WTC11 (cell line): ENCODE results near the gene PLEKHO2. TPM values are rescaled to one million over a fixed set of nuclear protein-coding genes. Genes with fewer than 3 reads are reported as not detected.

Source experiments
- ATF1 ChIP-seq: sonication (generic); formaldehyde crosslinking; IDR thresholded peaks from 2 replicates; pipeline ENCODE4 v1.8.1; 2023; ENCODE audit warnings: mild to moderate bottlenecking, moderate library complexity, missing genetic modification reagents
- CTCF ChIP-seq: fragments of 200-600 bp; IDR thresholded peaks from 2 replicates; pipeline ENCODE4 v1.8.0; 2022; ENCODE audit warnings: antibody characterized with exemption
- ELF4 ChIP-seq: sonication (generic); formaldehyde crosslinking; IDR thresholded peaks from 2 replicates; pipeline ENCODE4 v1.8.1; 2022; ENCODE audit warnings: low read depth, mild to moderate bottlenecking, moderate library complexity, missing genetic modification reagents
- ESRRA ChIP-seq: sonication (generic); formaldehyde crosslinking; IDR thresholded peaks from 2 replicates; pipeline ENCODE4 v1.8.1; 2022; ENCODE audit warnings: mild to moderate bottlenecking, missing genetic modification reagents, borderline replicate concordance
- ETV6 ChIP-seq: sonication (generic); formaldehyde crosslinking; IDR thresholded peaks from 2 replicates; pipeline ENCODE4 v1.8.1; 2022; ENCODE audit warnings: mild to moderate bottlenecking, missing genetic modification reagents
- FOXK1 ChIP-seq: sonication (generic); formaldehyde crosslinking; IDR thresholded peaks from 2 replicates; pipeline ENCODE4 v1.8.0; 2022; ENCODE audit warnings: mild to moderate bottlenecking, moderate library complexity, missing genetic modification reagents
- GABPB1 ChIP-seq: sonication (generic); formaldehyde crosslinking; IDR thresholded peaks from 2 replicates; pipeline ENCODE4 v1.8.1; 2023; ENCODE audit warnings: mild to moderate bottlenecking, missing genetic modification reagents
- GTF2I ChIP-seq: fragments of 250-450 bp; sonication (Bioruptor Pico); conservative IDR thresholded peaks from 2 replicates; pipeline ENCODE4 v1.4.0; 2021; ENCODE audit warnings: mild to moderate bottlenecking
- KAT7 ChIP-seq: sonication (generic); formaldehyde crosslinking; IDR thresholded peaks from 2 replicates; pipeline ENCODE4 v1.8.1; 2023; ENCODE audit warnings: missing genetic modification reagents, mild to moderate bottlenecking, borderline replicate concordance
- NFYB ChIP-seq: sonication (generic); formaldehyde crosslinking; conservative IDR thresholded peaks from 2 replicates; pipeline ENCODE4 v1.8.0; 2022; ENCODE audit warnings: low read depth, missing genetic modification reagents
- OVOL2 ChIP-seq: fragments of 250-450 bp; sonication (Bioruptor Pico); IDR thresholded peaks from 2 replicates; pipeline ENCODE4 v1.9.0; 2021; ENCODE audit warnings: mild to moderate bottlenecking, borderline replicate concordance
- RORB ChIP-seq: fragments of 250-450 bp; sonication (Bioruptor Pico); IDR thresholded peaks from 2 replicates; pipeline ENCODE4 v1.9.0; 2021; ENCODE audit warnings: mild to moderate bottlenecking
- SOX15 ChIP-seq: fragments of 250-450 bp; sonication (Bioruptor Pico); IDR thresholded peaks from 2 replicates; pipeline ENCODE4 v1.9.0; 2021; ENCODE audit warnings: mild to moderate bottlenecking
- SP1 ChIP-seq: sonication (generic); formaldehyde crosslinking; conservative IDR thresholded peaks from 2 replicates; pipeline ENCODE4 v1.8.1; 2022; ENCODE audit warnings: missing genetic modification reagents
- TEAD1 ChIP-seq: sonication (generic); formaldehyde crosslinking; IDR thresholded peaks from 2 replicates; pipeline ENCODE4 v1.8.0; 2022; ENCODE audit warnings: mild to moderate bottlenecking, missing genetic modification reagents
- ZNF416 ChIP-seq: fragments of 250-450 bp; sonication (Bioruptor Pico); IDR thresholded peaks from 2 replicates; pipeline ENCODE4 v1.9.0; 2021; ENCODE audit warnings: mild to moderate bottlenecking, inconsistent platforms
- ZNF425 ChIP-seq: fragments of 250-450 bp; sonication (Bioruptor Pico); conservative IDR thresholded peaks from 2 replicates; pipeline ENCODE4 v1.9.0; 2021; ENCODE audit warnings: mild to moderate bottlenecking
- ZNF512 ChIP-seq: sonication (generic); formaldehyde crosslinking; IDR thresholded peaks from 2 replicates; pipeline ENCODE4 v1.8.1; 2022; ENCODE audit warnings: missing genetic modification reagents, borderline replicate concordance
- ZNF532 ChIP-seq: fragments of 250-450 bp; sonication (Bioruptor Pico); IDR thresholded peaks from 2 replicates; pipeline ENCODE4 v1.9.0; 2021; ENCODE audit warnings: mild to moderate bottlenecking, borderline replicate concordance
- total RNA-seq: library from RNA; stranded (reverse); gene quantifications from 3 replicates; pipeline ENCODE4 v1.2.3, GENCODE V29; 2021
- TF ChIP-seq, protein P1 (sequence below): sonication (generic); formaldehyde crosslinking; IDR thresholded peaks from 2 replicates; pipeline ENCODE4 v1.8.1; 2023; ENCODE audit warnings: mild to moderate bottlenecking, missing genetic modification reagents, moderate library complexity
- TF ChIP-seq, protein P2 (sequence below): sonication (generic); formaldehyde crosslinking; IDR thresholded peaks from 2 replicates; pipeline ENCODE4 v1.8.1; 2022; ENCODE audit warnings: low read depth, missing genetic modification reagents, borderline replicate concordance
- TF ChIP-seq, protein P3 (sequence below): sonication (generic); formaldehyde crosslinking; IDR thresholded peaks from 2 replicates; pipeline ENCODE4 v1.8.0; 2022; ENCODE audit warnings: missing genetic modification reagents

Gene PLEKHO2
- total RNA-seq, 1 experiment from 2014 or later, result 22.1 TPM

GRCh38 chr15:64905119-64905831 is 63.6 kb downstream of the PLEKHO2 start (continued):
- TF ChIP-seq, protein P1, sequence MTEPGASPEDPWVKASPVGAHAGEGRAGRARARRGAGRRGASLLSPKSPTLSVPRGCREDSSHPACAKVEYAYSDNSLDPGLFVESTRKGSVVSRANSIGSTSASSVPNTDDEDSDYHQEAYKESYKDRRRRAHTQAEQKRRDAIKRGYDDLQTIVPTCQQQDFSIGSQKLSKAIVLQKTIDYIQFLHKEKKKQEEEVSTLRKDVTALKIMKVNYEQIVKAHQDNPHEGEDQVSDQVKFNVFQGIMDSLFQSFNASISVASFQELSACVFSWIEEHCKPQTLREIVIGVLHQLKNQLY (CRISPR knock-in tag), result no peak
- TF ChIP-seq ZNF532 (CRISPR knock-in tag) (no peak), ETV6 (CRISPR knock-in tag) (peak; percentile 74; the same call in 1 of the 2 replicates), GTF2I (CRISPR knock-in tag) (no peak), TEAD1 (CRISPR knock-in tag) (peak; percentile 87), CTCF (peak; percentile 64), ESRRA (no peak), ATF1 (CRISPR knock-in tag) (no peak), KAT7 (CRISPR knock-in tag) (no peak), ZNF425 (CRISPR knock-in tag) (no peak), SOX15 (no peak), ZNF512 (CRISPR knock-in tag) (no peak), RORB (CRISPR knock-in tag) (no peak), OVOL2 (no peak), FOXK1 (CRISPR knock-in tag) (peak; percentile 86), ELF4 (CRISPR knock-in tag) (no peak), GABPB1 (CRISPR knock-in tag) (no peak), SP1 (peak; percentile 69), NFYB (CRISPR knock-in tag) (no peak), ZNF416 (CRISPR knock-in tag) (no peak)
- TF ChIP-seq, protein P2, sequence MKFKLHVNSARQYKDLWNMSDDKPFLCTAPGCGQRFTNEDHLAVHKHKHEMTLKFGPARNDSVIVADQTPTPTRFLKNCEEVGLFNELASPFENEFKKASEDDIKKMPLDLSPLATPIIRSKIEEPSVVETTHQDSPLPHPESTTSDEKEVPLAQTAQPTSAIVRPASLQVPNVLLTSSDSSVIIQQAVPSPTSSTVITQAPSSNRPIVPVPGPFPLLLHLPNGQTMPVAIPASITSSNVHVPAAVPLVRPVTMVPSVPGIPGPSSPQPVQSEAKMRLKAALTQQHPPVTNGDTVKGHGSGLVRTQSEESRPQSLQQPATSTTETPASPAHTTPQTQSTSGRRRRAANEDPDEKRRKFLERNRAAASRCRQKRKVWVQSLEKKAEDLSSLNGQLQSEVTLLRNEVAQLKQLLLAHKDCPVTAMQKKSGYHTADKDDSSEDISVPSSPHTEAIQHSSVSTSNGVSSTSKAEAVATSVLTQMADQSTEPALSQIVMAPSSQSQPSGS (CRISPR knock-in tag), result no peak
- TF ChIP-seq, protein P3, sequence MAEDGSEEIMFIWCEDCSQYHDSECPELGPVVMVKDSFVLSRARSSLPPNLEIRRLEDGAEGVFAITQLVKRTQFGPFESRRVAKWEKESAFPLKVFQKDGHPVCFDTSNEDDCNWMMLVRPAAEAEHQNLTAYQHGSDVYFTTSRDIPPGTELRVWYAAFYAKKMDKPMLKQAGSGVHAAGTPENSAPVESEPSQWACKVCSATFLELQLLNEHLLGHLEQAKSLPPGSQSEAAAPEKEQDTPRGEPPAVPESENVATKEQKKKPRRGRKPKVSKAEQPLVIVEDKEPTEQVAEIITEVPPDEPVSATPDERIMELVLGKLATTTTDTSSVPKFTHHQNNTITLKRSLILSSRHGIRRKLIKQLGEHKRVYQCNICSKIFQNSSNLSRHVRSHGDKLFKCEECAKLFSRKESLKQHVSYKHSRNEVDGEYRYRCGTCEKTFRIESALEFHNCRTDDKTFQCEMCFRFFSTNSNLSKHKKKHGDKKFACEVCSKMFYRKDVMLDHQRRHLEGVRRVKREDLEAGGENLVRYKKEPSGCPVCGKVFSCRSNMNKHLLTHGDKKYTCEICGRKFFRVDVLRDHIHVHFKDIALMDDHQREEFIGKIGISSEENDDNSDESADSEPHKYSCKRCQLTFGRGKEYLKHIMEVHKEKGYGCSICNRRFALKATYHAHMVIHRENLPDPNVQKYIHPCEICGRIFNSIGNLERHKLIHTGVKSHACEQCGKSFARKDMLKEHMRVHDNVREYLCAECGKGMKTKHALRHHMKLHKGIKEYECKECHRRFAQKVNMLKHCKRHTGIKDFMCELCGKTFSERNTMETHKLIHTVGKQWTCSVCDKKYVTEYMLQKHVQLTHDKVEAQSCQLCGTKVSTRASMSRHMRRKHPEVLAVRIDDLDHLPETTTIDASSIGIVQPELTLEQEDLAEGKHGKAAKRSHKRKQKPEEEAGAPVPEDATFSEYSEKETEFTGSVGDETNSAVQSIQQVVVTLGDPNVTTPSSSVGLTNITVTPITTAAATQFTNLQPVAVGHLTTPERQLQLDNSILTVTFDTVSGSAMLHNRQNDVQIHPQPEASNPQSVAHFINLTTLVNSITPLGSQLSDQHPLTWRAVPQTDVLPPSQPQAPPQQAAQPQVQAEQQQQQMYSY, result no peak
